ENCODE measurements around the gene UBA6.
"Not testable (repeated sequence)": the region's sequence is repeated elsewhere in the genome, so short reads cannot be mapped to it uniquely, and the experiment has no call there.

The UBA6 gene

GRCh38 chr4:67660418-67660817 lies 40.5 kb downstream of the UBA6 start:
- DNase-seq (ENCODE audit: low spot score), result no peak

GRCh38 chr4:67659065-67659464 lies 41.9 kb downstream of the UBA6 start:
- DNase-seq (ENCODE audit: low spot score), result no peak

GRCh38 chr4:67658302-67658701 lies 42.7 kb downstream of the UBA6 start:
- no peak for DNase-seq (ENCODE audit: low spot score)

GRCh38 chr4:67651536-67651935 lies 49.4 kb downstream of the UBA6 start:
- DNase-seq (ENCODE audit: low spot score), result no peak

GRCh38 chr4:67638136-67638535 lies 62.8 kb downstream of the UBA6 start:
- DNase-seq (ENCODE audit: low spot score), result no peak

- not testable (repeated sequence) for DNase-seq (ENCODE audit: low spot score)
Observed at GRCh38 chr4:67636978-67637377, 64.0 kb downstream of the UBA6 start.

- DNase-seq (ENCODE audit: low spot score), result no peak
Observed at GRCh38 chr4:67635331-67635730, 65.6 kb downstream of the UBA6 start.

GRCh38 chr4:67634741-67635140 lies 66.2 kb downstream of the UBA6 start:
- no peak for DNase-seq (ENCODE audit: low spot score)

- DNase-seq (ENCODE audit: low spot score), result peak; percentile 7
Observed at GRCh38 chr4:67632492-67632891, 68.5 kb downstream of the UBA6 start.

- no peak for DNase-seq (ENCODE audit: low spot score)
Observed at GRCh38 chr4:67624939-67625338, 76.0 kb downstream of the UBA6 start.

GRCh38 chr4:67616478-67616877 lies 84.5 kb downstream of the UBA6 start:
- no peak for DNase-seq (ENCODE audit: low spot score)

- DNase-seq (ENCODE audit: low spot score), result no peak
Observed at GRCh38 chr4:67615119-67615518, 85.8 kb downstream of the UBA6 start.

GRCh38 chr4:67614186-67614585 lies 86.8 kb downstream of the UBA6 start:
- no peak for DNase-seq (ENCODE audit: low spot score)

GRCh38 chr4:67608027-67608426 lies 92.9 kb downstream of the UBA6 start:
- DNase-seq (ENCODE audit: low spot score), result no peak

GRCh38 chr4:67604749-67605148 lies 96.2 kb downstream of the UBA6 start:
- no peak for DNase-seq (ENCODE audit: low spot score)

GRCh38 chr4:67604029-67604381 lies 97.0 kb downstream of the UBA6 start:
- no peak for DNase-seq (ENCODE audit: low spot score)

GRCh38 chr4:67603310-67604028 lies 97.5 kb downstream of the UBA6 start:
- no peak for DNase-seq (ENCODE audit: low spot score)

- no peak for DNase-seq (ENCODE audit: low spot score)
Observed at GRCh38 chr4:67593741-67594175, 107.2 kb downstream of the UBA6 start.

- DNase-seq (ENCODE audit: low spot score), result no peak
Observed at GRCh38 chr4:67587156-67587555, 113.8 kb downstream of the UBA6 start.

GRCh38 chr4:67584496-67584895 lies 116.5 kb downstream of the UBA6 start:
- DNase-seq (ENCODE audit: low spot score), result no peak

- DNase-seq (ENCODE audit: low spot score), result no peak
Observed at GRCh38 chr4:67581913-67582312, 119.0 kb downstream of the UBA6 start.

GRCh38 chr4:67581208-67581857 lies 119.6 kb downstream of the UBA6 start:
- DNase-seq (ENCODE audit: low spot score), result no peak

- no peak for DNase-seq (ENCODE audit: low spot score)
Observed at GRCh38 chr4:67580577-67580976, 120.4 kb downstream of the UBA6 start.

- DNase-seq (ENCODE audit: low spot score), result no peak
Observed at GRCh38 chr4:67576538-67576937, 124.4 kb downstream of the UBA6 start.
